NB4 (cell line): ENCODE results near the gene ANAPC10.

Experiments
- CTCF ChIP-seq: IDR thresholded peaks from one replicate; pipeline ENCODE4 v1.5.1; 2012; ENCODE audit warnings: low read depth, low read length
- MAX ChIP-seq: IDR thresholded peaks from 2 replicates; pipeline ENCODE4 v1.6.1; 2011; ENCODE audit warnings: low read depth, low read length
- POLR2A ChIP-seq: IDR thresholded peaks from 2 replicates; pipeline ENCODE4 v1.6.1; 2011; ENCODE audit warnings: mild to moderate bottlenecking; ENCODE audit not compliant: insufficient read length; ENCODE audit errors: extremely low read depth

- TF ChIP-seq CTCF (no peak), MAX (no peak), POLR2A (no peak)
Measured at GRCh38 chr4:144989306-144989705, 108.7 kb downstream of the ANAPC10 start.
